Epithelial cell of esophagus (primary cell): ENCODE measurements around the gene MKRN2.

Experiments
- DNase-seq: peaks from one replicate; pipeline ENCODE4 v3.0.0; 2010; ENCODE audit warnings: low read depth
- H3K4me3 ChIP-seq: 2 replicates; pipeline ENCODE4 v1.5.1; 2011; ENCODE audit warnings: mild to moderate bottlenecking, low read length, control low read depth
- TF ChIP-seq, protein P1 (sequence below): IDR thresholded peaks from 2 replicates; pipeline ENCODE4 v1.5.1; 2011; ENCODE audit warnings: low read depth, mild to moderate bottlenecking, low read length, control low read depth, inconsistent platforms; ENCODE audit not compliant: insufficient read depth; ENCODE audit errors: missing control alignments

MKRN2 gene

DNA sequence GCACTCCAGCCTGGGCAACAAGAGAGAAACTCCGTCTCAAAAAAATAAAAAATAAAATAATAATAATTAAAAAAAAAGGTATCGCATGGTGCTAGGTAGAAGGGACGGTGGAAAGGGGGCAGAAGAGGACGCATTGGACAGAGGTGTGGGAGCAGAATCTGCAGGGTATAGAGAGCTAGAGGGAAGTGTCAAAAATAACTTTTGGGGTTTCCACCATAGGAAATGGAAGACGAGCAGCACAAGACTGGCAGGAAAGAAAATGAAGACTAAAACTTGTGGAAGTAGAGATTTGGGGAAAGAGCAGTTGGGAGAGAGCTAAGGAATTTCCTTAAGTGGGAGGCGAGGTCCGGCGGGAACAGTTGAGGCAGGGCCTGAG, 585 bp upstream of the MKRN2 start:
- TF ChIP-seq, protein P1, sequence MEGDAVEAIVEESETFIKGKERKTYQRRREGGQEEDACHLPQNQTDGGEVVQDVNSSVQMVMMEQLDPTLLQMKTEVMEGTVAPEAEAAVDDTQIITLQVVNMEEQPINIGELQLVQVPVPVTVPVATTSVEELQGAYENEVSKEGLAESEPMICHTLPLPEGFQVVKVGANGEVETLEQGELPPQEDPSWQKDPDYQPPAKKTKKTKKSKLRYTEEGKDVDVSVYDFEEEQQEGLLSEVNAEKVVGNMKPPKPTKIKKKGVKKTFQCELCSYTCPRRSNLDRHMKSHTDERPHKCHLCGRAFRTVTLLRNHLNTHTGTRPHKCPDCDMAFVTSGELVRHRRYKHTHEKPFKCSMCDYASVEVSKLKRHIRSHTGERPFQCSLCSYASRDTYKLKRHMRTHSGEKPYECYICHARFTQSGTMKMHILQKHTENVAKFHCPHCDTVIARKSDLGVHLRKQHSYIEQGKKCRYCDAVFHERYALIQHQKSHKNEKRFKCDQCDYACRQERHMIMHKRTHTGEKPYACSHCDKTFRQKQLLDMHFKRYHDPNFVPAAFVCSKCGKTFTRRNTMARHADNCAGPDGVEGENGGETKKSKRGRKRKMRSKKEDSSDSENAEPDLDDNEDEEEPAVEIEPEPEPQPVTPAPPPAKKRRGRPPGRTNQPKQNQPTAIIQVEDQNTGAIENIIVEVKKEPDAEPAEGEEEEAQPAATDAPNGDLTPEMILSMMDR, result no peak
- DNase-seq, result no peak
- peak overlapping the region; percentile 65 for H3K4me3 ChIP-seq

DNA sequence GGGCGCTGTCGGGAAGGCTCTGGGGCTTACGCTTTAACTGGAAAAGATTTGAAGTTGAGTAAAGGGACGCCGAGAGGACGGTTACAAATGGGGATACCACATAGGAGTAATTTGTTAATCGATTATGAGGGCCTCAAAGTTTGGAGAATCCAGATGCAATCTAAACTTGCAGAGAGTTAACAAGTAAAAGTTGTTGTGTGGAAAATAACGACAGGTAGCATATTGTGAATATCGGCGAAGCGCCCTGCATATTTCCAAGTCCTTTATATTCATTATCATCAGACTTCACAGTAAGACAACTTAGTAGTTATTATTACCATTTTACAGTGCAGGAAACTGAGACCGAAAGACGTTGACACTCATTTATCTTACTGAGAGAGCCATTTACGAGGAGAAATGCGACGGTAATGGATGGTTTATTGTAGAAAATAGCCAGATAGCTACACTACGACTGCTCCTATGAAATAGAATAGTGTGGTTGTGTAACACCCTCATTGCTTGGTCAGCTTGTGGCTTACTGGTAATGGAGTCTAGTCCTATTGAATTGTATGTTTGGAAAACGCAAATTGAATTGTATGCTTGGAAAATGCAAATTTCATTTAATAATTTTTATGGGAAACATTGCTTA, 700 bp downstream of the MKRN2 start:
- peak; percentile 63 for DNase-seq
- H3K4me3 ChIP-seq, result peak overlapping the region; percentile 89
- TF ChIP-seq, protein P1, result no peak

DNA sequence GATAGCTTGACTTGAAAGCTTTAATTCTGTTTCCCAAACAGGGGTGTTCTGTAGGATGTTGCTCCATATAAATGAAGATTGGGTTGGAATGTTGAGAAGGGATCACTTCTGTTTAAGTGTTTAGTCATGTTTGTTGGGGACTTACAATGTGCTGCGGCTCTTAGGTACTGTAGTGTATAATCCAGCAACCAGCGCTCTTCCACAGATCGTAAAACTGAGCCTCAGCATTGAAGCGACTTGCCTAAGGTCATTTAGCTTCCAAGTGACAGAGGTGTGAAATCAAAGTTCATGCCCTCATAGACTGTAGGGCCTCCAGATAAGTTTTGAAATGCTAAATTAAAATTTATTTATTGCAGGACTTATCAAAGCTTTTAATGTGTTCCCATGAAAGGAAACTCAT, 1.8 kb downstream of the MKRN2 start:
- DNase-seq, result no peak
- peak overlapping the region; percentile 89 for H3K4me3 ChIP-seq
- TF ChIP-seq, protein P1, result no peak

DNA sequence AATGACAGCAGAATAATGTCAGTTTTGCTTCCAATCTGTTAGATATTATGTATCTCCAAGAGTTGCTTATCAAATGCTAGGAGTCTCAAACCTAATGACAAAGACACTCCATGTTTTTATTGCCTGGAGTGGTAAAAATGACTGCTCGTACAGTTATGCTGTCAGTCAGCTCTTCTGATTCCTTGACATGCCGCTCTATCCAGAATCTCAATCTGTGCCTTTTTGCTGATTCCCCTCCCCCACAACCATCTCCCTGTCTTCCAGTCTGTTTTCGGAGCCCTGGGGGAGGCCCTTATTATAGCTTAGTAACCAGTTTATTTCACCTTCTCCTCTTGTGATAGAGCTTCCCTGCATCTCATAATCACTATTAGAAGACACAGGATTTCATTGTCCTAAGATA, 2.6 kb downstream of the MKRN2 start:
- TF ChIP-seq, protein P1, result no peak
- H3K4me3 ChIP-seq, result no peak overlapping the region
- DNase-seq, result no peak

DNA sequence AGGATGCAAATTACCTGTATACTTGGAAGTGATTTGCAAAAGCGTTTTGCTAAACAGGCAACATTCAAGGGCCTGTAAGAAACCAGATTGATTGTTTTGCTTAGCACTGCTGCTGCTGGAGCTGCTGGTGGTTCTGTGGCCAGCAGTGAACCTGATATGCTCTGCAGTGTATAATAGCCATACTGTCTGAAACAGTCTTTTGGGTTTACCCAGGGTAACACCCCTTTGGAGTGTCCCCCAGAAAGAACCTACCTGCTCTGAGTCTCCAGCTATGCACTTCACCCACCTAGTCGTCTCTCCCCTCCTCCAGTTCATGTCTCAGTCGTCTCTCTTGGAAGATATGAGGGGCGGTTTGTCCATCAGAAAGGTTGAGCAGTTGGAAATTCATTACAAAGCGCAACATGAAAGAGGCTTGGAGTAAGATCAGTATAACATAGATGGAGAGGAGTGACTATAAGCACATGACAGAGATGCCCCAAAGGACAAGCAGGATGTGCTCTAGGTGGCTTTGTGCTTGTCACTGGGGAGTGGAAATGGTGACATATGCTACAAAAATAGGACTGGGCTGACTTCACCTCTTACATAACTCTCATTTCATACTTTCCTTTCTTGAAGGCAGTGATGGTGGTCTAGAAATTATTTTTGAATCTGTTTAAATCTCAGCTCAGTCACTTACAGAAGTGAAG, 3.8 kb downstream of the MKRN2 start:
- no peak for DNase-seq
- TF ChIP-seq, protein P1, result no peak
- H3K4me3 ChIP-seq, result no peak overlapping the region

DNA sequence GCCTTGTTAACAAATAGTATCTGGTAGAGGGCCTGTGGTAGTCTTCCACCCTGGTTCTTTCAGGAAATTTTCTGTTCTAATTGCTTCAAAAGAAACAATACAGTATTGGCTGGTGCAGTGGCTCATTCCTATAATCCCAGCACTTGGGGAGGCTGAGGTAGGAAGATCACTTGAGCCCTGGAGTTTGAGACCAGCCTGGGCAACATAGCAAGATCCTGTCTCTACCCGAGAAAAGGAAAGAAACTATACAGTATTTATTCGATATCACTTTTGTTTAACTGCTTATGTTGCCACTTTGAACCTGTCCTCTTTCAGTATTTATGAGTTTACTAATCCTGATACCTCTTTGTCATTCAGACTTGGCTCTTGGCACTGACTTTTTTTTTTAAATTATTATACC, 4.5 kb downstream of the MKRN2 start:
- TF ChIP-seq, protein P1, result no peak
- DNase-seq, result no peak

DNA sequence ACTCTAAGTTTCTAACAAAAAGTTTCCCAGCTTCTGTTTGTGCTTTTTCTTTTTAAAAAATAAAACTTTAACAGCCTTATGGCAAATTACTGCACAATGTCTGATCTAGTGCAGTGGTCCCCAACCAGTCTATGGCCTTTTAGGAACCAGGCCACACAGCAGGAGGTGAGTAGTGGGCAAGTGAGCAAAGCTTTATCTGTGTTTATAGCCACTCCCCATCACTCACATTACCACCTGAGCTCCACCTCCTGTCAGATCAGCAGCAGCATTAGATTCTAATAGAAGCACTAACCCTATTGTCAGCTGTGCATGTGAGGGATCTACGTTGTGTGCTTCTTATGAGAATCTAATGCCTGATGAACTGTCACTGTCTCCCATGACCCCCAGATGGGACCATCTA, 5.6 kb downstream of the MKRN2 start:
- DNase-seq, result no peak
- H3K4me3 ChIP-seq, result no peak overlapping the region
- TF ChIP-seq, protein P1, result no peak

More for the DNA sequence above, 4.5 kb downstream of the MKRN2 start:
- no peak overlapping the region for H3K4me3 ChIP-seq
